GM12865 (cell line): ENCODE results near the gene ARRB2.

Experiments used
- DNase-seq: peaks from one replicate; pipeline ENCODE4 v3.0.0; 2010; ENCODE audit warnings: low read depth
- H3K4me3 ChIP-seq: 2 replicates; pipeline ENCODE4 v1.5.1; 2011; ENCODE audit warnings: mild to moderate bottlenecking, low read depth, low read length, control low read depth
- TF ChIP-seq, protein P1 (sequence below): IDR thresholded peaks from 2 replicates; pipeline ENCODE4 v1.5.1; 2011; ENCODE audit warnings: low read length, control low read depth, low read depth, inconsistent platforms; ENCODE audit not compliant: insufficient read depth; ENCODE audit errors: missing control alignments

ARRB2 gene

DNA sequence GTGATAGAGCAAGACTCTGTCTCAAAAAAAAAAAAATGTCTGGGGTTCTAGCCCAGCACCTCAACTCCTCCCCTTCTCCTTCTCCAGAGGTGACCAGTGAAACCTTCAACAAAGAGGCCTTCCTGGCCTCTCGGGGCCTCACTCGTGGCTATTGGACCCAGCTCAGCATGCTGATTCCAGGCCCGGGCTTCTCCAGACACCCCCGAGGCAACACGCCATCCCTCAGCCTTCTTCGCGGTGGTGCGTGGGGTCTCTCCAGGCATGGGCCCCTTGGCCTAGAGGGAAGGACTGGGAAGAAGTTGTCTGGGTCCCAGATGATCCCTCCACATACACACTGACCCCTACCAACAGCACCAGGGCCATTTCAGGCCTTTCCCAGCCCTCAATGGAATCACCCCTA lies 32.8 kb downstream of the ARRB2 start:
- DNase-seq: no peak

DNA sequence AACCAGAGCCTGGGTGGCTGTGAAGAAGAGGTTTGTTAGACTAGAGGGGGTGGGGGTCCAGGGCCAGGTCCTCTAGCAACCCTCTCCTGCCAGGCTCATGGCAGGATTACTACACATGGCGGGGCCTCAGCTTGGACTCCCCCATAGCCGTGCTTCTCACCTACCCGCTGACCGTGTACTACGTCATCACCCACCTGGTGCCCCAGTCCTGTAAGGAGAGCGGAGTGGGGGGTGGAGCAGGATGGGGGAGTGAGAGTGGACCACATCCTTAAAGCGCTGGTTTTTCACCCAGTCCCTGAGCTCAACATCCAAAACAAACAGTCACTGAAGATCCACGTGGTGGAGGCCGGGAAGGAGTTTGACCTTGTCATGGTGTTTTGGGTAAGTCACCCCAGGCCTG lies 33.5 kb downstream of the ARRB2 start:
- no peak for DNase-seq
- TF ChIP-seq, protein P1, sequence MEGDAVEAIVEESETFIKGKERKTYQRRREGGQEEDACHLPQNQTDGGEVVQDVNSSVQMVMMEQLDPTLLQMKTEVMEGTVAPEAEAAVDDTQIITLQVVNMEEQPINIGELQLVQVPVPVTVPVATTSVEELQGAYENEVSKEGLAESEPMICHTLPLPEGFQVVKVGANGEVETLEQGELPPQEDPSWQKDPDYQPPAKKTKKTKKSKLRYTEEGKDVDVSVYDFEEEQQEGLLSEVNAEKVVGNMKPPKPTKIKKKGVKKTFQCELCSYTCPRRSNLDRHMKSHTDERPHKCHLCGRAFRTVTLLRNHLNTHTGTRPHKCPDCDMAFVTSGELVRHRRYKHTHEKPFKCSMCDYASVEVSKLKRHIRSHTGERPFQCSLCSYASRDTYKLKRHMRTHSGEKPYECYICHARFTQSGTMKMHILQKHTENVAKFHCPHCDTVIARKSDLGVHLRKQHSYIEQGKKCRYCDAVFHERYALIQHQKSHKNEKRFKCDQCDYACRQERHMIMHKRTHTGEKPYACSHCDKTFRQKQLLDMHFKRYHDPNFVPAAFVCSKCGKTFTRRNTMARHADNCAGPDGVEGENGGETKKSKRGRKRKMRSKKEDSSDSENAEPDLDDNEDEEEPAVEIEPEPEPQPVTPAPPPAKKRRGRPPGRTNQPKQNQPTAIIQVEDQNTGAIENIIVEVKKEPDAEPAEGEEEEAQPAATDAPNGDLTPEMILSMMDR: no peak
- no peak overlapping the region for H3K4me3 ChIP-seq

More for the DNA sequence above, 32.8 kb downstream of the ARRB2 start:
- TF ChIP-seq, protein P1: no peak
- H3K4me3 ChIP-seq: no peak overlapping the region

GRCh38 chr17:4744999-4745969 lies 34.9 kb downstream of the ARRB2 start:
- no peak overlapping the region for H3K4me3 ChIP-seq
- DNase-seq: no peak

GRCh38 chr17:4747847-4748246 lies 37.4 kb downstream of the ARRB2 start:
- H3K4me3 ChIP-seq: no peak overlapping the region
- TF ChIP-seq, protein P1: no peak
- DNase-seq: peak; percentile 77

More at GRCh38 chr17:4744999-4745969, 34.9 kb downstream of the ARRB2 start:
- TF ChIP-seq, protein P1: no peak

GRCh38 chr17:4748686-4749085 lies 38.3 kb downstream of the ARRB2 start:
- DNase-seq: no peak
- TF ChIP-seq, protein P1: no peak
- no peak overlapping the region for H3K4me3 ChIP-seq

- TF ChIP-seq, protein P1: no peak
- H3K4me3 ChIP-seq: no peak overlapping the region
- DNase-seq: no peak
Measured at GRCh38 chr17:4750606-4751005, 40.2 kb downstream of the ARRB2 start.
